KOPT-K1 (cell line): ENCODE results near the gene DEPDC5.

Experiments used
- H3K27ac ChIP-seq: fragments of 200-600 bp; sonication (generic); 2 replicates; pipeline ENCODE4 v1.5.1; 2016; ENCODE audit warnings: antibody characterized with exemption, mild to moderate bottlenecking, low read depth, low read length; ENCODE audit not compliant: poor library complexity, severe bottlenecking
- H3K36me3 ChIP-seq: fragments of 200-600 bp; sonication (generic); 2 replicates; pipeline ENCODE4 v1.5.1; 2017; ENCODE audit warnings: antibody characterized with exemption, mild to moderate bottlenecking, low read length, moderate library complexity; ENCODE audit not compliant: insufficient read depth
- H3K9me3 ChIP-seq: fragments of 200-600 bp; sonication (generic); 2 replicates; pipeline ENCODE4 v1.5.1; 2017; ENCODE audit warnings: antibody characterized with exemption, low read length, mild to moderate bottlenecking; ENCODE audit not compliant: insufficient read depth, poor library complexity, severe bottlenecking

DEPDC5 gene

DNA sequence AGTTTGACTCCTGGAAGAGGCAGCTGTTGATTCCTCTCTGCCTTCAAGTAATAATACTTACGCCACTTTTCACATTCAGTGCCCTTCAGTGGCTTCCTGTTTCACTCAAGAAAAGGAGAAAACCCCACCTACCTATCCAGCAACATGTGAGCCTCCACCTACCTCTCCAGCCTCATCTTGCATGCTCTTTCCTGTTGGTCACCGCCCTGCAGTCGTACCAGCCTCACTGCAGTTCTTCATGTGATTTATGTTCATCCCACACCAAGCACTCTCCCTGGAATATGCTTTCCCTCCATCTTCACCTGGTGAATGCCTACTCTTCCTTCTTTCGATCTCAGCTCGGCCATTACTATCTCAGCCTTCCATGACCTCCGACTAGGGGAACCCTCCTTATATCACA, 168.7 kb downstream of the DEPDC5 start:
- Histone ChIP-seq H3K36me3 (no peaks in the 10 kb centered on the region), H3K27ac (no peak overlapping the region), H3K9me3 (no peaks in the 10 kb centered on the region)

DNA sequence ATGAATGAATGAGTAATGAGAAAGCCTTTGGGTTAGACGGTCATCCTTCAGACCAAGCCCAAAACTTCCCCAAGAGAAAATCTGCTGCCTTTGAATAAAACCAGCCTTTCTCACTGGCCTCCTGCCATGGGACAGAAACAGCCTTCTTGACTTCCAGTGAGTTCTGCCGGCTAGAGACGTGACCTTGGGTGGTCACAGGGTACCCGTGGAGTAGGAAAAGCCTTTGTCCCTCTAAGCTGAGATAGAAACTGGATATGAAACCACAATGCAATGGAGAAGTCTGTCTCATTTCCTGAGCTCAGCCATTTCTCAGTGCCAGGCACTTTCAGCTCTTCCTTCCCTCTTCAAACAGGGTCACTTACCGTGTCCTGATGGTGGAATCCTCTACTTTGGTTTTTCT, 169.3 kb downstream of the DEPDC5 start:
- no peak overlapping the region for H3K27ac ChIP-seq
- H3K9me3 ChIP-seq: no peaks in the 10 kb centered on the region
- no peaks in the 10 kb centered on the region for H3K36me3 ChIP-seq

DNA sequence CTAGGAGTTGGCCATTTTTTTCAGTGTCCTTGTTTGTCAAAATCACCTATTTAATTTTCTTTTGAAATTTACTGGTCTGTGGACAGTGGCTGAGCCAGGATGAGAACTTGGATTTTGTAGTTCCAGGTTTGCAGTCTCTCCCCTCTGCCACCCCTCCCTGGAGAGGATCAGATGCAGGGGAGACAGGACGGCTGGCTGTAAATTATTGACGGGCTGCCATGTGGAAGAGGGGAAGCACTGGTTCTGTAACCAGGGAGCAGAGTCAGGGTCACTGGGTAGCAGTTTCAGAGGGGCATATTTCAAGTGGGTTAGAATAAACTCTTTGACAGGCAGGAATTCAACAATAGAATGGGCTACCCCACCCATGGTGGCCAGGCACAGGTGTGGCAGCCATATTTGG, 169.9 kb downstream of the DEPDC5 start:
- Histone ChIP-seq H3K27ac (no peak overlapping the region), H3K36me3 (no peaks in the 10 kb centered on the region), H3K9me3 (no peaks in the 10 kb centered on the region)

DNA sequence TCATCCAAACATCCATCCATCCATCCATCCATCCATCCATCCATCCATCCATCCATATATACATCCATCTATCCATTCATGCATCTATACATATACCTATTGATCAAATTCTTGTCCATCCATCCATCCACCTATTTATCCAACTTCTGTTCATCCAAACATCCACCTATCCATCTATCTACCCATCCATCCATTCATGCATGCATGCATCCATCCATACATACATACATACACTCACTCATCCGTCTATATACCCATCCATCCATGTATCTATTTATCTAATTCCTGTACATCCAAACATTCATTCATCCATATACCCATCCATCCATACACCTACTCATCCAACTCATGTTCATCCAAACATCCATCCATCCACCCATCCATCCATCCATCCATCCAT, 171.2 kb downstream of the DEPDC5 start:
- no peaks in the 10 kb centered on the region for H3K36me3 ChIP-seq
- no peak overlapping the region for H3K27ac ChIP-seq
- H3K9me3 ChIP-seq: no peaks in the 10 kb centered on the region

DNA sequence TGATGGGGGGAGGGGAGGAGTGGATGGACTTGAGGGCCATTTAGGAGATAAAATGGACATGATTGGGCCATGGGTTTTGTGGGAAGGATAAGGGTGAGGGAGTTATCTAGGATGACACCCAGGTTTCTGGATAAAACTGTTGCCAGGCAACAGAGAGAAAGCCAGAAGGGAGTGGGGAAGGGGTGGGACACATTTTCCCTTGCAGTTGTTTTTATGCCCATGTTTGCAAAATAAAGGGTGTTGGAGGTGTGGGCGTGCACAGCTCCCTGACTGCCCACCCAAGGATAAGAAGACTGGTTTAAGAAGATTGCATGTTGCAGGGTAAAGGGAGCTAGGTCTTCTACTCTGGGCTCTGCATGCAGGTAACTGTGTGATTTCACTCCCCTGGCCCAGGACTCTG, 172.2 kb downstream of the DEPDC5 start:
- no peak overlapping the region for H3K27ac ChIP-seq
- no peaks in the 10 kb centered on the region for H3K36me3 ChIP-seq
- H3K9me3 ChIP-seq: no peaks in the 10 kb centered on the region

DNA sequence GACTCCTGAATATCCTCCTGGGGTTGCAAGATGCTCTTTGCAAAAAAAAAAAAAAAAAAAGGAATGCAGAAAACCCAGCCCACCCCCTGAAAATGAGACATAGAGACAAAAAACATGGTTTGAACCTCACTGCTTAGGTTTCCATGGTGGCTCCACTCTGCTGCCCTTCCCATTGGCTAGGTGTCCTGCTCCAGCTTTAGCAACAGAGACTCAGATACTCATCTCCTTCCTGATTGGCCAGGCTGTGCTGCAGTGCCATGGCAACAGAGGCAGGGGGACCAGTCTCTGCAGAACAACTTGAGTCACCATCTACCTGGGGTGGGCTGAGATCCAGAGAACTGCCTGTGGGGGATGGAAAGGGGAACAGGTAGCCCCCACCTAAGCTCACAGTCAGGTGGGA, 173.2 kb downstream of the DEPDC5 start:
- Histone ChIP-seq H3K9me3 (no peaks in the 10 kb centered on the region), H3K27ac (no peak overlapping the region), H3K36me3 (no peaks in the 10 kb centered on the region)

DNA sequence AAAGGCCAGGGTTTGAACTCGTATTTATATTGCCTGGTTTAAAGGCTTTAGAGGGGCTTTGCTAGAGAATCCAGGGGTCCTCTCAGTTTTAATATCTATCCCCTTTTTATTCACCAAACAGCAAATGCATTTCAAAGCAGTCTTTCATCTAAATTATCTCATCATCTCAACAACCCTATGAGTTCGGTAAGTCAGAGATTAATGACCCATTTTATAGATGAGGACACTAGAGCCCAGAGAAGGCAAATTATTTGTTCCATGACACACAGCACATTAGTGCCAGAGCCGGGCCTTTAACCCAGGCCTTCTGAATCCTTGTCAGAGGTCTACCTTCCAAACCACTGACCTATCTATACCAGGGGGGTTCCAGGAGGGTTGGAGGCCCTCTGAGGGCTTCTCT, 173.7 kb downstream of the DEPDC5 start:
- H3K36me3 ChIP-seq: no peaks in the 10 kb centered on the region
- H3K27ac ChIP-seq: no peak overlapping the region
- no peaks in the 10 kb centered on the region for H3K9me3 ChIP-seq

DNA sequence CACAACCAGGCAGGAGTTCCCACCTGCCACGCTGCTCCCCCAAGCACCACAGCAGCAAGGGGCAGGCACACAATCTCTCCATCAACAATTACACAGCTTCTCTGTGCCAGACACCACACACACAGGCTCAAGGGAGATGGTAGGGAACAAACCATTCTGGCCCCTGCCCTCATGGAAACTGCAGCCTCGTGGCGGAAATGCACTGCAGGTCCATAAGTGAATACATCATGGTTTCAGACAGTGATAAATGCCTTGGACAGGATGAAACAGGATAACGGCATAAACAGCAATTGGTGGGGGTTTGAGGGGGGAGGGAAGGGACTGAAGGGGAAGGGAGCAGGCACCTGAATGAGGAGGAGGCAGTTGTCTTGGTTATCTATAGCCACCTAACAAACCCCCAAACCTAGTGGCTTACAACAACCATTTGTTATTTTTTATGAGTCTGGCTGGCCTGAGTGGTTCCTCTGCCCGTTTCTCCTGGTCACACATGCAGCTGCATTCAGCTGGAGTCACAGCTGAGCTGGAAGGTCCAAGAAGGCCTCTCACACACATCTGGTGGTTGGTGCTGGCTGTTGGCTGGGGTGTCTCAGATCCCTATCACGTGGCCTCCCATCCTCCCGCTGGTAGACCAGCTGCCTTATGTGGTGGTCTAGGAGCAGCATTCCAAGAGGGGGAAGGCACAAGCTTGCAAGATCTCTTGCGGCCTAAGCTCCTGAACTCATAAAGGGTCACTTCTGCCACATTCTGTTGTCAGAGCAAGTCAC, 175.5 kb downstream of the DEPDC5 start:
- Histone ChIP-seq H3K36me3 (no peaks in the 10 kb centered on the region), H3K9me3 (no peaks in the 10 kb centered on the region), H3K27ac (no peak overlapping the region)

DNA sequence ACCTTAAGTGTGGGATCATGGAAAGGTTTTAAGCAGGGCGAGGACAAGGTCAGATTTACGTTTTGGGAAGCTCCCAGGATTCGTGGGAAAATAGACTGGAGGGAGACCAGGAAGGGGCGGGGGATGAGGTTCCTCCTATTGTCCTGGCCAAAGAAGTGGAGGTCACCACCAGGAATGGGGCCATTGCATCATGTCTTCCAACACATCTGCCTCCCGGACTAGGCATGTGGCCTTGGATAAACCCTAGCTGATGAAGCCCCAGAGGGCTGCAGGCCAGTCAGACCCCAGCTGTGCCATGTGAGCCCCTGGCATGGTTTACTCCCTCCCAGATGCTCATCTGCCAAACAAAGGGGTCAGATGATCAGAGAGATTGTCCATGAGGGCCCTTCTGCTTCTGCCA, 179.0 kb downstream of the DEPDC5 start:
- Histone ChIP-seq H3K9me3 (no peaks in the 10 kb centered on the region), H3K36me3 (no peaks in the 10 kb centered on the region)

DNA sequence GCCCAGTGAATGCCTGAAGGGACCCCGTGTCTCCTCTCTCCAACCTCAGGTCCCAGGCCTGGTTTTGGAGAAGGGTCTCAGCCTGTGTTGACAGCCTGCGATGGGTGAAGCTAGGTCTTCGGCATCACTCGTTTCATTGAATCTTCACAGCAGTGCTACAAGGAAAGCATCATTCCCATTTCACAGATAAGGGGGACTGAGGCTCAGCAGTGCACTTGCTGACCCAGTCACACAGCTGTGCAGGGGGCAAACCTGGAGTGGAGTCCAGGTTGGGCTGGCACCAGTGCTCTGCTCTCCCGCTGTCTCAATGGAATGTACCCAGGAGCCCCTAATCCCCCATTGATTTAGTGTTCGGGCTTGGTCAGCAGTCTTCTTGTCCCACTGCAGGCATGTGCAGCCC, 179.6 kb downstream of the DEPDC5 start:
- no peaks in the 10 kb centered on the region for H3K36me3 ChIP-seq
- no peaks in the 10 kb centered on the region for H3K9me3 ChIP-seq
- H3K27ac ChIP-seq: no peak overlapping the region

More for the DNA sequence above, 179.0 kb downstream of the DEPDC5 start:
- H3K27ac ChIP-seq: no peak overlapping the region

DNA sequence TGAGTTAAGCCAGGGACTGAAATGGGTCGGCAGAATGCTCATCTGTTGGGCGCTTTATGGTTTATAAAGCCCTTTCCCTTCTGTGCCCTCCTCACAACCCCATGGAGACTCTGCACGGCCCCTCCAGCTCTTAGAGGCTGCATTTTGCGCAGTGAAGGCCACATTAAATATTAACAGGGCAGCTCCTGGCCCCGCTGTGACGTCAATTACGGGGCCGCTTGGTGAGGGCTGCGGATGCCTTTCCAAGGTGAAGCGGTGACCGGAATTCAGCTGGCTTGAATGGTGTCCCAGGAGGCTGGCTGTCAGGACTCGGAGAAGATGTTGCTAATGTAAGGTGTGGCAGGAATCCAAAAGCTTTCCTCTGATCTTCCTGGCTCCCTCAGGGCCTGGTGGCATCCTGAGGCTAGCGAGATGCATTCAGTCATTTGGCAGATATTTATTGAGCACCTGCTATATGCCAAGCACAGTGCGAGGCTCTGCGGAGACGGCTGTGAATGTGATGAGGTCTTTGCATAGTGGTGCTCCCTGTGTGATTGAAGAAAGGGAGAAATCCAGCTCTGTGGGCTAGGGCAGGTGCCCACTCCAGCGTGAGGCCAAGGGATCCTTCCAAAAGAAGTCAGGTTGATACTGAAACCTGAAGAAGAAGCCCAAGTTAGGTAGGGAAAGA, 180.1 kb downstream of the DEPDC5 start:
- H3K36me3 ChIP-seq: no peaks in the 10 kb centered on the region
- H3K9me3 ChIP-seq: no peaks in the 10 kb centered on the region
- no peak overlapping the region for H3K27ac ChIP-seq

DNA sequence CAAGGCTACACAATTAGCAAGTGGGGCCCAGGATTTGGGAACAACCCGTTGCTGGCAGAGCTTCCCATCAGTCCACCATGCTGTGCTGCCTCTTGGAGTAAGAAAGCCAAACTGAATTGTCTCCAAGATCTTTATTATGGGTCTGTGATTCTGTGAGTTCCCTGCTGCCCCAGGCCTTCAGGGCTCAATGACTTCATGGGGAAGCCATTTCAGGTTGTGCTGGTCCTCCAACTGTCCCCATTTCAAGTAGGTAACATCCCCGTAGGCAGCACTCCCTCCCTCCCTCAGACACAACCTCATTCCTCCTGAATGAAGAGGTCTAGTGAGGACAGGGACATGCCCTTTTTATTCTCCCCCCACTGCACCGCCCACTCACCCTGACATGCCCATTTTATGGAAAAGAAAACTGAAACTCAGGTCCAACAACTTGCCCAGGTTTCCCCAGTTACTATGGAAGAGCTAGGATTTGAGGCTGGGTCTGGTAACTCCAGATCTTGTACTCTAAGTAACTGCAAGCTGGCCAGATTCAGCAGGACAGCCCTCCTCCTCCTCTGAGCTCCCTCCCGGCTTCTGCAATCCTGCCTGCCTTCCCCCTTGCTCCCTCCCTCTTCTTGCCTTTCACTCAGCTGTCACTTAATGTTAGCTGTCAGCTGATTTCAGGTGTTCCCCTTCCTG, 182.3 kb downstream of the DEPDC5 start:
- no peaks in the 10 kb centered on the region for H3K36me3 ChIP-seq
- H3K27ac ChIP-seq: no peak overlapping the region
- no peaks in the 10 kb centered on the region for H3K9me3 ChIP-seq

DNA sequence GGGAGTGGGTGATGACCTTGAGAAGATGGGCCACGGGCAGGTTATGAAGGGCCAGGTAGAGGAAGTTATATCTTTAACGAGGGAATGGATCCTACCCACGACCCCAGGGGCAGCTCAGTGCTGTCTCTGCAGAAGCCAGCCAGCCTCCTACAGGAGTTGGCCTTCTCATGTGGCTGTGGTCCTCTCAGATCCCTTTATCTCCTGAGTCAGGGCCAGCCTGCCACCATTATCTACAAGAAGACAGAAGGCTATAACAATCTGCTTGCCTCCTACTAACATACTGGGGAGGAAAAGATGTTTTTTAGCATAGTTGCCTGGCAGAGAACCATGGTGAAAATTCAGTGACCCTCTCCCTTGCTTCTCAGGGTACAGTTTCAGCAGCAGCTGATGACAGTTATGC, 183.5 kb downstream of the DEPDC5 start:
- Histone ChIP-seq H3K36me3 (no peaks in the 10 kb centered on the region), H3K9me3 (no peaks in the 10 kb centered on the region)

DNA sequence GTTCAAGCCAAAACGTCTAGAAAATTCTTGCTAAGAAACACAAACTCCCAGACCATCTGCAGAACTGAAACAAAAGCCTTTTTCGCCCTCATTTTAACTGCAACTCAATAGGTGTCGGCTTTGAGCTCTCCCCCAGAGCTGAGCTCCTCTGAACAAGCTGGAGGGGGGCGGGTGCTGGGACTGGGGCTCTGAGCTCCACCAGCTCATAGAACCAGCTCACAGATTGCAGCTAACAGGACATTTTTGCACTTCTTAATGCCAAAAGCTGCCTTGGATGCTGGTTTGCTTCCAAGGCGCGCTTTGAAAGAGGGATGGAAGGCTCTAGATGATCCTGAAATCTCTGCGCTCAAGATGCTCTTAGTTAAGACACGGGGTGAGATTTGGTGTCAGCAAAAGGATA, 184.5 kb downstream of the DEPDC5 start:
- no peaks in the 10 kb centered on the region for H3K9me3 ChIP-seq
- no peaks in the 10 kb centered on the region for H3K36me3 ChIP-seq
- no peak overlapping the region for H3K27ac ChIP-seq

More for the DNA sequence above, 183.5 kb downstream of the DEPDC5 start:
- no peak overlapping the region for H3K27ac ChIP-seq

DNA sequence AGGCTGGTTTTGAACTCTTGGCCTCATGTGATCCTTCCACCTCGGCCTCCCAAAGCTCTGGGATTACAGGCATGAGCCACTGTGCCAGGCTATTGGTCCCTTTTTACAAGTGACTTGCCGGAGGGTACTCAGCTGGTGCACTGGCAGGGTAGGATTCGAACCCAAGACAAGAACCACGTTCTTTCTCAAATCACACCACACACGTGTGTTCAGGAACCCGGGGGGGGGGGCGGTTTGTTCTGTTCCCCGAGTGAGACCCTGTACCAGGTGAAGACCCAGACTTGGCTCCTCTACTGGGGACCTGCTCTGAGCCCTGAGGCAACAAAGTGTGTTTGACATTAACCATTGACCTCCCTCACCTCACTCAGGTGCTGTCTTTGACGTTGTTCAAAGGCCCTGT, 186.7 kb downstream of the DEPDC5 start:
- H3K36me3 ChIP-seq: peaks cover 2% of the 10 kb centered on the region
- H3K9me3 ChIP-seq: no peaks in the 10 kb centered on the region
- H3K27ac ChIP-seq: no peak overlapping the region
